NCI-H2107 treated with DMSO at 0.1 percent for 48 hours (cell line): Measurements from ENCODE around the gene TBC1D3B.
"Not testable (repeated sequence)": the region's sequence is repeated elsewhere in the genome, so short reads cannot be mapped to it uniquely, and the experiment has no call there.

Experiments used
- DNase-seq: peaks from one replicate; lab custom pipeline; 2025; ENCODE audit not compliant: unreplicated experiment; lab: John Stamatoyannopoulos, UW

TBC1D3B gene

GRCh38 chr17:36182176-36183000 lies 6.0 kb upstream of the TBC1D3B start:
- no peak for DNase-seq

- not testable (repeated sequence) for DNase-seq
Observed at GRCh38 chr17:36181446-36182175, 5.2 kb upstream of the TBC1D3B start.

GRCh38 chr17:36168836-36169235 lies 7.6 kb downstream of the TBC1D3B start:
- not testable (repeated sequence) for DNase-seq

GRCh38 chr17:36153895-36154610 lies 22.4 kb downstream of the TBC1D3B start:
- no peak for DNase-seq

GRCh38 chr17:36152639-36153120 lies 23.8 kb downstream of the TBC1D3B start:
- DNase-seq: no peak

GRCh38 chr17:36151891-36152638 lies 24.4 kb downstream of the TBC1D3B start:
- DNase-seq: no peak

GRCh38 chr17:36149296-36149820 lies 27.1 kb downstream of the TBC1D3B start:
- no peak for DNase-seq

- peak; percentile 59 for DNase-seq
Observed at GRCh38 chr17:36148559-36149295, 27.7 kb downstream of the TBC1D3B start.

- DNase-seq: no peak
Observed at GRCh38 chr17:36147601-36148000, 28.8 kb downstream of the TBC1D3B start.

- DNase-seq: no peak
Observed at GRCh38 chr17:36144981-36145729, 31.3 kb downstream of the TBC1D3B start.

- no peak for DNase-seq
Observed at GRCh38 chr17:36144014-36144413, 32.4 kb downstream of the TBC1D3B start.

- DNase-seq: no peak
Observed at GRCh38 chr17:36142806-36143205, 33.6 kb downstream of the TBC1D3B start.

- no peak for DNase-seq
Observed at GRCh38 chr17:36142235-36142634, 34.2 kb downstream of the TBC1D3B start.

GRCh38 chr17:36136439-36136838 lies 40.0 kb downstream of the TBC1D3B start:
- peak; percentile 90 for DNase-seq

- no peak for DNase-seq
Observed at GRCh38 chr17:36136036-36136435, 40.4 kb downstream of the TBC1D3B start.

GRCh38 chr17:36135465-36135864 lies 41.0 kb downstream of the TBC1D3B start:
- DNase-seq: no peak

- no peak for DNase-seq
Observed at GRCh38 chr17:36133602-36134236, 42.7 kb downstream of the TBC1D3B start.

- DNase-seq: no peak
Observed at GRCh38 chr17:36132421-36132831, 44.0 kb downstream of the TBC1D3B start.

GRCh38 chr17:36131931-36132330 lies 44.5 kb downstream of the TBC1D3B start:
- no peak for DNase-seq
